ENCODE results near the gene HIRA.

Gene HIRA

DNA sequence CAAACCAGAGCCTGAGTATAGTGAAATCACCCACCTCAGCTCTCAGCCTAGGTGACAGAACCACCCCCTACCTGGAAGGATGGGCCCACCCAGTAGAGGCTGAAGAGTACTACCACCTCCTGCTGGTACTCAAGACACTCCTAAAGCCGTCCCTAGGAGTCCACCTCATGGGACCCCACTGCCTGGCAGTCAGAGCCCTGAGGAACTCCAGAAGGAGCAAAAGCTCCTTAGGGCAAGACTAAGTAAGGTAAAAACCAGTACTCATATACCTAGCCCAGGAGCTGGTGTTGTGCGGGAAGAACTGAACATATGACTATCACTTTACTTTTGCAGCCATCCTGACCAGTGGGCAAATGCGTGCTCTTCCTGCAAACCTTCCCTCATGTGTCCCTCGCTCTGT, 36.3 kb downstream of the HIRA start:
- no peaks in the 10 kb centered on the region for H3K4me1 ChIP-seq (ENCODE audit: low read length)
- H3K4me3 ChIP-seq (ENCODE audit: low read length), result no peak overlapping the region
- TF ChIP-seq, protein P1, sequence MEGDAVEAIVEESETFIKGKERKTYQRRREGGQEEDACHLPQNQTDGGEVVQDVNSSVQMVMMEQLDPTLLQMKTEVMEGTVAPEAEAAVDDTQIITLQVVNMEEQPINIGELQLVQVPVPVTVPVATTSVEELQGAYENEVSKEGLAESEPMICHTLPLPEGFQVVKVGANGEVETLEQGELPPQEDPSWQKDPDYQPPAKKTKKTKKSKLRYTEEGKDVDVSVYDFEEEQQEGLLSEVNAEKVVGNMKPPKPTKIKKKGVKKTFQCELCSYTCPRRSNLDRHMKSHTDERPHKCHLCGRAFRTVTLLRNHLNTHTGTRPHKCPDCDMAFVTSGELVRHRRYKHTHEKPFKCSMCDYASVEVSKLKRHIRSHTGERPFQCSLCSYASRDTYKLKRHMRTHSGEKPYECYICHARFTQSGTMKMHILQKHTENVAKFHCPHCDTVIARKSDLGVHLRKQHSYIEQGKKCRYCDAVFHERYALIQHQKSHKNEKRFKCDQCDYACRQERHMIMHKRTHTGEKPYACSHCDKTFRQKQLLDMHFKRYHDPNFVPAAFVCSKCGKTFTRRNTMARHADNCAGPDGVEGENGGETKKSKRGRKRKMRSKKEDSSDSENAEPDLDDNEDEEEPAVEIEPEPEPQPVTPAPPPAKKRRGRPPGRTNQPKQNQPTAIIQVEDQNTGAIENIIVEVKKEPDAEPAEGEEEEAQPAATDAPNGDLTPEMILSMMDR (IDR thresholded peaks at IDR 0.05; ENCODE audit: low read depth, low read length), result no peak
- no peak for TF ChIP-seq EZH2phosphoT487 (IDR thresholded peaks at IDR 0.05; ENCODE audit: low read depth)
- no peaks in the 10 kb centered on the region for H3K79me2 ChIP-seq (ENCODE audit: low read length)
- H4K20me1 ChIP-seq (ENCODE audit: insufficient read depth, low read length), result 0 out of 2 replicates have a peak, but pooled peaks cover 8% of the 10 kb centered on the region
- H3K9me3 ChIP-seq (ENCODE audit: insufficient read depth, low read length), result no peaks in the 10 kb centered on the region
- H3K4me2 ChIP-seq (ENCODE audit: low read length), result no peak overlapping the region
- no peak overlapping the region for H3K27ac ChIP-seq (ENCODE audit: low read length)
- no peak overlapping the region for H2AFZ ChIP-seq (ENCODE audit: low read depth, low read length)
- peaks cover 65% of the 10 kb centered on the region for H3K36me3 ChIP-seq (replicated peaks; ENCODE audit: low read depth, low read length)
- H3K9ac ChIP-seq (ENCODE audit: low read length), result no peak overlapping the region
- H3K27me3 ChIP-seq (ENCODE audit: low read depth, low read length), result no peaks in the 10 kb centered on the region

GRCh38 chr22:19394274-19395050, 37.1 kb downstream of the HIRA start:
- no peak overlapping the region for H3K27ac ChIP-seq (ENCODE audit: low read length)
- H3K4me3 ChIP-seq (ENCODE audit: low read length), result no peak overlapping the region
- H3K9ac ChIP-seq (ENCODE audit: low read length), result no peak overlapping the region
- TF ChIP-seq, protein P1 (IDR thresholded peaks at IDR 0.05; ENCODE audit: low read depth, low read length), result no peak
- TF ChIP-seq EZH2phosphoT487 (IDR thresholded peaks at IDR 0.05; ENCODE audit: low read depth), result no peak
- no peaks in the 10 kb centered on the region for H3K4me1 ChIP-seq (ENCODE audit: low read length)
- peaks cover 71% of the 10 kb centered on the region for H3K36me3 ChIP-seq (replicated peaks; ENCODE audit: low read depth, low read length)
- H4K20me1 ChIP-seq (ENCODE audit: insufficient read depth, low read length), result 0 out of 2 replicates have a peak, but pooled peaks cover 8% of the 10 kb centered on the region
- no peaks in the 10 kb centered on the region for H3K9me3 ChIP-seq (ENCODE audit: insufficient read depth, low read length)
- H2AFZ ChIP-seq (ENCODE audit: low read depth, low read length), result no peak overlapping the region
- no peak overlapping the region for H3K4me2 ChIP-seq (ENCODE audit: low read length)
- no peaks in the 10 kb centered on the region for H3K27me3 ChIP-seq (ENCODE audit: low read depth, low read length)
- H3K79me2 ChIP-seq (ENCODE audit: low read length), result no peaks in the 10 kb centered on the region

DNA sequence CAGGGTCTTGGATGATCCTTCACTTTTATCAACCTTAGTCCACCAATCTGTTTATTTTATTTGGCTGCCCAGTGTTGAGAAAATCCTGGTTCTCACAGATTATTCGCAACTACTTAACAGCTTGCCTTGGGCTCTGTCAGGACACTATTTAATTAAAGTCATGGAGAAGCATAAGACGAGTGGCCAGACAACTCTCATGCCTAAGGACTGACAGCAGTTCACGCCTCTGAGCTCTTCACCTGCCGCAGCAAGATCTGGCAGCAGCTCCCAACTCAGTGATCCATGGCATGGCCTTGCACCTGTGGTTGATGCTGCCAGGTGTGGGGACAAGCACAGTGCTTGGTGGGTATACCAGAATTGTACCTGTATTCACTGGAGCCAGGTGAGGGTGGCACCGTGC, 37.8 kb downstream of the HIRA start:
- H3K4me1 ChIP-seq (ENCODE audit: low read length), result no peaks in the 10 kb centered on the region
- H3K27ac ChIP-seq (ENCODE audit: low read length), result no peak overlapping the region
- H3K4me3 ChIP-seq (ENCODE audit: low read length), result no peak overlapping the region
- no peaks in the 10 kb centered on the region for H3K9me3 ChIP-seq (ENCODE audit: insufficient read depth, low read length)
- H3K36me3 ChIP-seq (replicated peaks; ENCODE audit: low read depth, low read length), result peaks cover 74% of the 10 kb centered on the region
- 0 out of 2 replicates have a peak, but pooled peaks cover 8% of the 10 kb centered on the region for H4K20me1 ChIP-seq (ENCODE audit: insufficient read depth, low read length)
- no peaks in the 10 kb centered on the region for H3K27me3 ChIP-seq (ENCODE audit: low read depth, low read length)
- no peak overlapping the region for H3K9ac ChIP-seq (ENCODE audit: low read length)
- H3K79me2 ChIP-seq (ENCODE audit: low read length), result no peaks in the 10 kb centered on the region
- TF ChIP-seq, protein P1 (IDR thresholded peaks at IDR 0.05; ENCODE audit: low read depth, low read length), result no peak
- TF ChIP-seq EZH2phosphoT487 (IDR thresholded peaks at IDR 0.05; ENCODE audit: low read depth), result no peak
- no peak overlapping the region for H3K4me2 ChIP-seq (ENCODE audit: low read length)
- H2AFZ ChIP-seq (ENCODE audit: low read depth, low read length), result no peak overlapping the region

GRCh38 chr22:19387575-19387974, 44.0 kb downstream of the HIRA start:
- TF ChIP-seq, protein P1 (IDR thresholded peaks at IDR 0.05; ENCODE audit: low read depth, low read length), result no peak
- no peak for TF ChIP-seq EZH2phosphoT487 (IDR thresholded peaks at IDR 0.05; ENCODE audit: low read depth)
- Histone ChIP-seq H3K4me1 (ENCODE audit: low read length) (no peaks in the 10 kb centered on the region), H3K27me3 (ENCODE audit: low read depth, low read length) (no peaks in the 10 kb centered on the region), H3K36me3 (replicated peaks; ENCODE audit: low read depth, low read length) (peaks cover 69% of the 10 kb centered on the region), H3K4me3 (ENCODE audit: low read length) (no peak overlapping the region), H2AFZ (ENCODE audit: low read depth, low read length) (no peak overlapping the region), H3K79me2 (ENCODE audit: low read length) (no peaks in the 10 kb centered on the region), H3K27ac (ENCODE audit: low read length) (no peak overlapping the region), H4K20me1 (ENCODE audit: insufficient read depth, low read length) (no peaks in the 10 kb centered on the region), H3K9me3 (ENCODE audit: insufficient read depth, low read length) (no peaks in the 10 kb centered on the region), H3K9ac (ENCODE audit: low read length) (no peak overlapping the region), H3K4me2 (ENCODE audit: low read length) (no peak overlapping the region)
